Tibial nerve (tissue), 4 donors: ENCODE measurements around the gene KIRREL3. TPM values are rescaled to one million over a fixed set of nuclear protein-coding genes. Genes with fewer than 3 reads are reported as not detected.

Experiments
- DNase-seq, 2 donors: peaks; one replicate each; pipeline ENCODE4 v3.0.0-alpha.2; 2019; ENCODE audit warnings: low spot score in 2 of 2
- H3K27ac ChIP-seq, 4 donors: fragments of 200-600 bp; sonication (generic) in 3 of 4; one replicate each; pipeline ENCODE4 v1.5.1; 2017 to 2019; ENCODE audit warnings: mild to moderate bottlenecking in 1 of 4
- H3K27me3 ChIP-seq, 2 donors: fragments of 200-600 bp; sonication (generic) in 1 of 2; one replicate each; pipeline versions ENCODE4 v1.5.1 to v1.6.0; 2017 to 2019
- H3K36me3 ChIP-seq, 3 donors: fragments of 200-600 bp; sonication (generic); one replicate each; pipeline ENCODE4 v1.5.1; 2018 to 2019
- H3K4me1 ChIP-seq, 4 donors: fragments of 200-600 bp; sonication (generic) in 3 of 4; one replicate each; pipeline ENCODE4 v1.5.1; 2017 to 2019
- H3K4me3 ChIP-seq, 4 donors: fragments of 200-600 bp; sonication (generic) in 3 of 4; one replicate each; pipeline ENCODE4 v1.5.1; 2017 to 2019; ENCODE audit warnings: mild to moderate bottlenecking in 1 of 4, moderate library complexity in 1 of 4
- H3K9me3 ChIP-seq, 4 donors: fragments of 200-600 bp; sonication (generic) in 3 of 4; one replicate each; pipeline ENCODE4 v1.5.1; 2017 to 2019
- EP300 ChIP-seq, 2 donors: sonication (generic); formaldehyde crosslinking; IDR thresholded peaks; one replicate each; pipeline ENCODE4 v1.6.1; 2017; ENCODE audit warnings: antibody characterized with exemption in 2 of 2, mild to moderate bottlenecking in 1 of 2
- POLR2A ChIP-seq, 2 donors: fragments of 450-650 bp; IDR thresholded peaks; one replicate each; pipeline ENCODE4 v1.6.1; 2017; ENCODE audit warnings: antibody characterized with exemption in 2 of 2, mild to moderate bottlenecking in 2 of 2, moderate library complexity in 2 of 2
- WGBS, 2 donors: methylation state at CpG; one replicate each; pipeline ENCODE4 v1.1.5; 2018; 5-methylcytosine and 5-hydroxymethylcytosine counted together
- total RNA-seq, 4 donors: library from RNA; depleted of rRNA; stranded (reverse); fragments of >200 nt; gene quantifications; one replicate each; pipeline ENCODE4 v1.1.0, GENCODE V29; 2016
- TF ChIP-seq, protein P1 (sequence below), 5 experiments: fragments of 200-600 bp in 3 of 5; fragments of 450-650 bp in 2 of 5; sonication (generic) in 3 of 5; IDR thresholded peaks; one replicate each; pipeline ENCODE4 v1.5.1; 2016 to 2019; ENCODE audit warnings: antibody characterized with exemption in 5 of 5, mild to moderate bottlenecking in 3 of 5, moderate library complexity in 2 of 5

Gene KIRREL3
- total RNA-seq, 4 donors from 2014 or later: not detected

DNA sequence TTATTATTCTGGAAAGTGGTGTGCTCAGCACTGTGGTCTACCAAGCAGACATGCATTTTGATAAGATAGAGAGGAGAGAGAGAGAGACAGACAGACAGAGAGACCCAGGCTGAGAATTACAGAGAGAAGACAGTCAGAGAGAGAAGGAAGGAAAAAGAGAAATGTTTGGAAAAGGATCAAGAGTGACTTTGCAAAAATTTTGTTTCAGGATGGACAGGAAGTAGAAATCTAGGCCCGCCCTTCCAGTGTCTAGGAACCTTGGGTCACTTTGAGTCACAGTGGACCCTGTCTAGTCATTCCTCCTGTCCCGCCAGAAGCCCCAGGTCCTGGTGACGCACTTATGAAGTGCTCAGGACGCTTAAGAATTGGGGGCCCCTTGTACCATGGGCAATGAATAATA, 478.4 kb downstream of the KIRREL3 start:
- Histone ChIP-seq H3K4me1 (no peaks in the 10 kb centered on the region), H3K4me3 (no peak overlapping the region), H3K27ac (no peak overlapping the region), H3K27me3 (peaks cover 0 to 20% of the 10 kb centered on the region in 2 donors), H3K9me3 (no peaks in the 10 kb centered on the region), H3K36me3 (no peaks in the 10 kb centered on the region)
- 91 to 94% methylated on average over 4 of the region's 4 CpGs for WGBS, 2 donors
- no peak for DNase-seq
- TF ChIP-seq EP300 (IDR thresholded peaks at IDR 0.05) (no peak), POLR2A (IDR thresholded peaks at IDR 0.05) (no peak)
- TF ChIP-seq, protein P1, sequence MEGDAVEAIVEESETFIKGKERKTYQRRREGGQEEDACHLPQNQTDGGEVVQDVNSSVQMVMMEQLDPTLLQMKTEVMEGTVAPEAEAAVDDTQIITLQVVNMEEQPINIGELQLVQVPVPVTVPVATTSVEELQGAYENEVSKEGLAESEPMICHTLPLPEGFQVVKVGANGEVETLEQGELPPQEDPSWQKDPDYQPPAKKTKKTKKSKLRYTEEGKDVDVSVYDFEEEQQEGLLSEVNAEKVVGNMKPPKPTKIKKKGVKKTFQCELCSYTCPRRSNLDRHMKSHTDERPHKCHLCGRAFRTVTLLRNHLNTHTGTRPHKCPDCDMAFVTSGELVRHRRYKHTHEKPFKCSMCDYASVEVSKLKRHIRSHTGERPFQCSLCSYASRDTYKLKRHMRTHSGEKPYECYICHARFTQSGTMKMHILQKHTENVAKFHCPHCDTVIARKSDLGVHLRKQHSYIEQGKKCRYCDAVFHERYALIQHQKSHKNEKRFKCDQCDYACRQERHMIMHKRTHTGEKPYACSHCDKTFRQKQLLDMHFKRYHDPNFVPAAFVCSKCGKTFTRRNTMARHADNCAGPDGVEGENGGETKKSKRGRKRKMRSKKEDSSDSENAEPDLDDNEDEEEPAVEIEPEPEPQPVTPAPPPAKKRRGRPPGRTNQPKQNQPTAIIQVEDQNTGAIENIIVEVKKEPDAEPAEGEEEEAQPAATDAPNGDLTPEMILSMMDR (IDR thresholded peaks at IDR 0.05): no peak

DNA sequence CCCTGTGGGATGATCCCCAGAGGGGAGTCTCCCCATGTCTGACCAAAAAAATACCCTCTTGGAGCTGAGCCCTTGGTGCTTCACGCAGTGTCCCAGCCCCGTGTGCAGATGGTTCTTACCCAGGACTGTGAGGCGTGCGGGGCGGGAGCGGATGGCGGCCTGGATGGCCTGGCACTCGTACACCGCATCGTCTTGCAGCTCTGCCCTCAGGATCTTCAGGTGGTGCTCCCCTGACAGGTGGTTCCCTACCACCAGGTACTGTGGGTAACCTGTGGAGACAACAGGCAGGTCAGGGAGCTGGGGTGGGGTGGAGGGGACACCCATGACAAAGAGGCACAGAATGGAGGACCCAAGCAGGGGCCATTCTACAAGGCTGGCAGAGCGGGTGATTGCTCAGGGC, 479.4 kb downstream of the KIRREL3 start:
- H3K4me1 ChIP-seq: no peaks in the 10 kb centered on the region
- no peak overlapping the region for H3K4me3 ChIP-seq
- TF ChIP-seq POLR2A (IDR thresholded peaks at IDR 0.05): no peak
- TF ChIP-seq, protein P1 (IDR thresholded peaks at IDR 0.05): no peak
- no peak for TF ChIP-seq EP300 (IDR thresholded peaks at IDR 0.05)
- H3K9me3 ChIP-seq: no peaks in the 10 kb centered on the region
- H3K27ac ChIP-seq: no peak overlapping the region
- WGBS, 2 donors: 96 to 99% methylated on average over 10 to 11 of the region's 11 CpGs
- no peaks in the 10 kb centered on the region for H3K36me3 ChIP-seq
- DNase-seq: no peak
- H3K27me3 ChIP-seq: peaks cover 0 to 12% of the 10 kb centered on the region in 2 donors

DNA sequence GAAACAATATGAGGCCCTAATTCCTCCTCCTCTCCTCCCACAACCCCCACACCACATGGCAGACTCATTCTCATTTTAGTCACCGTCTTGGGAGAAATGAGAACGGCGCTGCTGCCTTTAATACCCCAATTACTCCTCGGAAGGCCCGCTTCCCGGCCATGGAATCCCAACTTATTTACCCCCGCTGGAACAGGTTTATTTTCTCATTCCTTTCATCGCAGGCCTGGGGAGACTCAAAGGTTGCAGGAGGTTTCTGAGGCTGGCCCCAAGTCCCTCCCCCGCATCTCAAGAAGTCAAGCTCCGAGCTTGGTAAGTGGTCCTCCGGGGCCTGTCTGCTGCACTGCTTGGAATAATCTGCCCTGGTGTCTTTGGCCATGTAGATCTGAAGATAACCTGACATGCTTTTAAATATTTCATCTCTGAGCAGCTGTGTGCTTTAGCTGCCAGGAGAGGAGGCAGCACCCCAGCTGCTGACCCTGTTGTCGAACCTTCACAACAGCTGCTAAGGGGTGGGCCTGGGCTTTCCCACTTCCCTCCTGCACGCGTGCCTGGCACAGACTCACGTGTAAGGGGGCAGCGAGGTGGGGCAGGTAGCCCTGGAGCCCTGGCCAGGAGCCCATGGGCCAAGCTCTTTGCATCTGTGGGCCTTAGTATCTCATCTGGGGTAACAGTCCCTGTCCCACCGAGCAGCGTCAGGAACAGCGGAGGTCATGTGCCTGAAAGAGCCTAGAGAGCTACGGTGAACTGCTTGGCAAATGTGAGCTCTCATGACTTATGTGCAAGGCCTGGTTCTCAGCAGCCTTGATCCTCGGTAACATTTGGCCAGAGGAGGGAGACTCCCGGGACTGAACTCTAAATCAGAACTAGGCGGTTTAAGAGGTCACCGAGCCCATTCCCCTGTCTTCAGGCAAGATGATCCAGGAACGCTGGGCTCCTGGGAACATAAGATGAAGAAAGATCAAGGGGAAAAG, 480.5 kb downstream of the KIRREL3 start:
- no peak for DNase-seq

DNA sequence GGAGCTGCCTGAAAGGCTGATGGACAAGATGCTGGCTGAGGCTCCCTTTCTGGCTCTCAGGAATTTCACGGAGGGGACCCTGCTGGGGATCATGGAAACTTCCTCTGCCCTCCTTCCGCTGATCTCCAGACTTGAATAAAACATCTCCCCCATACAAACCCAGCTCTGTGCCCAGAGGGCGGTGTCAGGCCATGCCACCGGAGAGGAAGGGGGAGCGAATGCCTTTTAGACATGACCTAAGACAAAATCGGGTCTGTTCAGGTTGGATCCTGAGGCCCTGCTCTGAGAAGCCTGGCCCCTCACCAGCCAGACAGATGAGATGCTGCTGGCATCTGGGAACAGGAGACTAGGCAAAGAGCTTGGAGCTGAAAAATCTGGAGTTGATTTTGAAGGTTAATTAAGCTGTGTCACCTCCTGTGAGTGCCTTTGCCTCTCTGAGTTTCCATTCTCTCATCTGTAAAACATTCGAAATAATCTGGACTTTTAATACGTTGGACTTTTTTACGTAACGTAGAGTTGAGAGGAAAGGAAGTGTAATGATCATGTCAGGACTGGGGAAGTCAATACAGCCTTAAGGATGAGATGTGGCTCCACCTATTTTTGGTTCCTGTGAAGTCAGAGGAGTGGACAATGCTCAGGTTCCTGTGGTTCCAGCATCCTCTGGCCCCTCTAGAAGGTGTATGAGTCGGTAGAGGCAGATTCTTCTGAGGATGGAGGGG, 481.4 kb downstream of the KIRREL3 start:
- Histone ChIP-seq H3K9me3 (no peaks in the 10 kb centered on the region), H3K27me3 (peaks cover 0 to 12% of the 10 kb centered on the region in 2 donors), H3K4me3 (no peak overlapping the region), H3K36me3 (no peaks in the 10 kb centered on the region), H3K4me1 (no peaks in the 10 kb centered on the region), H3K27ac (no peak overlapping the region)
- WGBS, 2 donors: 60 to 66% methylated on average over 11 of the region's 11 CpGs
- no peak for DNase-seq
- TF ChIP-seq, protein P1 (IDR thresholded peaks at IDR 0.05): no peak

More for the DNA sequence above, 480.5 kb downstream of the KIRREL3 start:
- TF ChIP-seq POLR2A (IDR thresholded peaks at IDR 0.05) (no peak), EP300 (IDR thresholded peaks at IDR 0.05) (no peak)
- TF ChIP-seq, protein P1 (IDR thresholded peaks at IDR 0.05): no peak
- Histone ChIP-seq H3K36me3 (no peaks in the 10 kb centered on the region), H3K27ac (no peak overlapping the region), H3K4me3 (no peak overlapping the region), H3K4me1 (no peaks in the 10 kb centered on the region), H3K27me3 (peaks cover 0 to 12% of the 10 kb centered on the region in 2 donors), H3K9me3 (no peaks in the 10 kb centered on the region)
- 62 to 66% methylated on average over 25 of the region's 25 CpGs for WGBS, 2 donors
